ENCODE results near the gene IYD.
"Not testable (repeated sequence)": the region's sequence is repeated elsewhere in the genome, so short reads cannot be mapped to it uniquely, and the experiment has no call there.

The IYD gene

DNA sequence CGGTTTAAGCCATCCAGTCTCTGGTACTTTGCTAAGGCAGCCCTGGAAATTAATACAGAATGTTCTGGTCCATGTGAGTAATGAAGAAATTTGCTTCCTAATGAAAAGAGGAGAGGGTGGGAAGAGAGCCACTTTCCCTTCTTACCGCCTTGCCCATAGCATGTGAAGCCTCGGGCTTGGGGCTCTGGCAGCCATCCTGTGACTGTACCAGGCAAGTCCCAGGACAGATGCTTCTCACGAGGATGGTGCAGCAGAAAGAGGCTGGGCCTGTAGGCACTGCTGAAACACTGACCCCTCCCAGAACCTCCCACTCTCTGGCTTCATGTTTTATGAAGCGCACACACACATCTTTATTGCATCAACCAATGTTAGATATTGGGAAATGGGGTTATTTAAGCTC, 74.8 kb downstream of the IYD start:
- H2AFZ ChIP-seq (ENCODE audit: low read depth, low read length) = no peak overlapping the region
- no peak overlapping the region for H3K9ac ChIP-seq (ENCODE audit: low read depth, low read length)
- H4K20me1 ChIP-seq (ENCODE audit: insufficient read depth, low read length) = no peaks in the 10 kb centered on the region
- H3K4me1 ChIP-seq (ENCODE audit: insufficient read depth, low read length) = no peaks in the 10 kb centered on the region
- no peak for DNase-seq
- no peak overlapping the region for H3K4me2 ChIP-seq (ENCODE audit: insufficient read depth, low read length)
- no peak overlapping the region for H3K4me3 ChIP-seq (ENCODE audit: low read depth in 1 of 2, low read length in 2 of 2)
- no peaks in the 10 kb centered on the region for H3K36me3 ChIP-seq (ENCODE audit: insufficient read depth, low read length)
- H3K27ac ChIP-seq (ENCODE audit: low read length) = no peak overlapping the region
- peaks cover 3% of the 10 kb centered on the region for H3K27me3 ChIP-seq (ENCODE audit: insufficient read depth, low read length, poor library complexity)
- no peaks in the 10 kb centered on the region for H3K9me3 ChIP-seq (ENCODE audit: insufficient read depth, low read length, severe bottlenecking)
- ATAC-seq (ENCODE audit: insufficient read depth, low read depth) = no peak
- TF ChIP-seq CTCF (IDR thresholded peaks at IDR 0.05; ENCODE audit: borderline replicate concordance, extremely low read depth, low read length, poor library complexity, severe bottlenecking) = no peak
- TF ChIP-seq EZH2 (IDR thresholded peaks at IDR 0.05; ENCODE audit: borderline replicate concordance, low read depth, low read length, severe bottlenecking) = no peak
- H3K79me2 ChIP-seq (ENCODE audit: insufficient read depth, low read length) = no peaks in the 10 kb centered on the region

GRCh38 chr6:150444308-150444707, 75.5 kb downstream of the IYD start:
- Histone ChIP-seq H3K4me2 (ENCODE audit: insufficient read depth, low read length) (no peak overlapping the region), H3K9me3 (ENCODE audit: insufficient read depth, low read length, severe bottlenecking) (no peaks in the 10 kb centered on the region), H3K4me3 (ENCODE audit: low read depth in 1 of 2, low read length in 2 of 2) (no peak overlapping the region), H3K9ac (ENCODE audit: low read depth, low read length) (no peak overlapping the region), H4K20me1 (ENCODE audit: insufficient read depth, low read length) (no peaks in the 10 kb centered on the region), H3K4me1 (ENCODE audit: insufficient read depth, low read length) (no peaks in the 10 kb centered on the region), H2AFZ (ENCODE audit: low read depth, low read length) (no peak overlapping the region), H3K27ac (ENCODE audit: low read length) (no peak overlapping the region), H3K36me3 (ENCODE audit: insufficient read depth, low read length) (no peaks in the 10 kb centered on the region), H3K79me2 (ENCODE audit: insufficient read depth, low read length) (no peaks in the 10 kb centered on the region), H3K27me3 (ENCODE audit: insufficient read depth, low read length, poor library complexity) (peaks cover 3% of the 10 kb centered on the region)
- TF ChIP-seq CTCF (IDR thresholded peaks at IDR 0.05; ENCODE audit: borderline replicate concordance, extremely low read depth, low read length, poor library complexity, severe bottlenecking) = no peak
- no peak for TF ChIP-seq EZH2 (IDR thresholded peaks at IDR 0.05; ENCODE audit: borderline replicate concordance, low read depth, low read length, severe bottlenecking)
- no peak for ATAC-seq (ENCODE audit: insufficient read depth, low read depth)
- DNase-seq = no peak

- Histone ChIP-seq H2AFZ (ENCODE audit: low read depth, low read length) (no peak overlapping the region), H3K4me3 (ENCODE audit: low read depth in 1 of 2, low read length in 2 of 2) (no peak overlapping the region), H3K27ac (ENCODE audit: low read length) (no peak overlapping the region), H3K36me3 (ENCODE audit: insufficient read depth, low read length) (no peaks in the 10 kb centered on the region), H4K20me1 (ENCODE audit: insufficient read depth, low read length) (no peaks in the 10 kb centered on the region), H3K27me3 (ENCODE audit: insufficient read depth, low read length, poor library complexity) (peaks cover 3% of the 10 kb centered on the region), H3K9ac (ENCODE audit: low read depth, low read length) (no peak overlapping the region), H3K79me2 (ENCODE audit: insufficient read depth, low read length) (no peaks in the 10 kb centered on the region), H3K4me1 (ENCODE audit: insufficient read depth, low read length) (no peaks in the 10 kb centered on the region), H3K9me3 (ENCODE audit: insufficient read depth, low read length, severe bottlenecking) (no peaks in the 10 kb centered on the region), H3K4me2 (ENCODE audit: insufficient read depth, low read length) (no peak overlapping the region)
- TF ChIP-seq EZH2 (IDR thresholded peaks at IDR 0.05; ENCODE audit: borderline replicate concordance, low read depth, low read length, severe bottlenecking) = no peak
- TF ChIP-seq CTCF (IDR thresholded peaks at IDR 0.05; ENCODE audit: borderline replicate concordance, extremely low read depth, low read length, poor library complexity, severe bottlenecking) = no peak
- DNase-seq (no peak), ATAC-seq (ENCODE audit: insufficient read depth, low read depth) (no peak)
Observed at GRCh38 chr6:150445486-150445885, 76.7 kb downstream of the IYD start.

DNA sequence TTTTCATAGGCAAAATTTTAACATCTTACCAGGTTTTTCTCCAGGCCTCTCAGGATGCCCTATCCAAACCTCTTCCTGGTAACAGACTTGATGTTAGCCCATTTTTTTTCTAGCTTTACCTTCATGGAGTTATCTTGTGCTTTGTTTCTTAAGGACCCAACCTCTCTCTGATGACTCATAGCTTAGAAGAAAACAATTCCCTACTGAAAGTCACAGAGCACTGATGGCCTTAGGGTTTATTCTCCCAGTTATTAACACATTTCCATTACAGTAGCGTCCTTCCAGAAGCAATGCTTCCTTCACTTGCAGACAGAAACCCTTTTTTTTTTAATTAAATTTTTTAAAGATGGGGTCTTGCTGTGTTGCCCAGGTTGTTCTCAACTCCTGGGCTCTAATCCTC, 79.4 kb downstream of the IYD start:
- ATAC-seq (ENCODE audit: insufficient read depth, low read depth) = no peak

GRCh38 chr6:150449055-150449454, 80.2 kb downstream of the IYD start:
- not testable (repeated sequence) for H3K4me3 ChIP-seq (ENCODE audit: low read depth in 1 of 2, low read length in 2 of 2); DNase-seq; H3K36me3 ChIP-seq (ENCODE audit: insufficient read depth, low read length); H3K9me3 ChIP-seq (ENCODE audit: insufficient read depth, low read length, severe bottlenecking); H3K9ac ChIP-seq (ENCODE audit: low read depth, low read length); H3K4me2 ChIP-seq (ENCODE audit: insufficient read depth, low read length); H2AFZ ChIP-seq (ENCODE audit: low read depth, low read length); ATAC-seq (ENCODE audit: insufficient read depth, low read depth); H4K20me1 ChIP-seq (ENCODE audit: insufficient read depth, low read length); H3K27ac ChIP-seq (ENCODE audit: low read length); H3K27me3 ChIP-seq (ENCODE audit: insufficient read depth, low read length, poor library complexity); H3K79me2 ChIP-seq (ENCODE audit: insufficient read depth, low read length); H3K4me1 ChIP-seq (ENCODE audit: insufficient read depth, low read length)

More for the DNA sequence above, 79.4 kb downstream of the IYD start:
- H3K79me2 ChIP-seq (ENCODE audit: insufficient read depth, low read length) = no peaks in the 10 kb centered on the region
- H3K4me3 ChIP-seq (ENCODE audit: low read depth in 1 of 2, low read length in 2 of 2) = no peak overlapping the region
- no peak overlapping the region for H3K4me2 ChIP-seq (ENCODE audit: insufficient read depth, low read length)
- no peak overlapping the region for H3K9ac ChIP-seq (ENCODE audit: low read depth, low read length)
- no peaks in the 10 kb centered on the region for H3K36me3 ChIP-seq (ENCODE audit: insufficient read depth, low read length)
- no peaks in the 10 kb centered on the region for H3K4me1 ChIP-seq (ENCODE audit: insufficient read depth, low read length)
- H3K27me3 ChIP-seq (ENCODE audit: insufficient read depth, low read length, poor library complexity) = peaks cover 3% of the 10 kb centered on the region
- H4K20me1 ChIP-seq (ENCODE audit: insufficient read depth, low read length) = no peaks in the 10 kb centered on the region
- H2AFZ ChIP-seq (ENCODE audit: low read depth, low read length) = no peak overlapping the region
- DNase-seq = no peak
- no peak for TF ChIP-seq CTCF (IDR thresholded peaks at IDR 0.05; ENCODE audit: borderline replicate concordance, extremely low read depth, low read length, poor library complexity, severe bottlenecking)
- no peak for TF ChIP-seq EZH2 (IDR thresholded peaks at IDR 0.05; ENCODE audit: borderline replicate concordance, low read depth, low read length, severe bottlenecking)
- no peak overlapping the region for H3K27ac ChIP-seq (ENCODE audit: low read length)
- no peaks in the 10 kb centered on the region for H3K9me3 ChIP-seq (ENCODE audit: insufficient read depth, low read length, severe bottlenecking)

Measured in DND-41 (cell line).